Stimulated activated CD8-positive, alpha-beta memory T cell treated with anti-CD3 and anti-CD28 coated beads, Interleukin-7, amount 100 ng/mL, for 24 hours (primary cell): ENCODE measurements around the gene PCDHGA7.
"Not testable (repeated sequence)": the region's sequence is repeated elsewhere in the genome, so short reads cannot be mapped to it uniquely, and the experiment has no call there.

Experiments used
- DNase-seq: peaks from one replicate; pipeline ENCODE4 v3.0.0-alpha.2; 2020; ENCODE audit warnings: low read depth

The PCDHGA7 gene

GRCh38 chr5:141430332-141431113, 48.0 kb downstream of the PCDHGA7 start, which contains the start of gene PCDHGA12:
Gene PCDHGA12, plus strand, starts transcription at chr5:141430507. Its CDS starts 253 bp downstream, at chr5:141430760.
- no peak for DNase-seq

- no peak for DNase-seq
Observed at GRCh38 chr5:141431286-141431685, 48.7 kb downstream of the PCDHGA7 start.

GRCh38 chr5:141432308-141432707, 49.8 kb downstream of the PCDHGA7 start:
- not testable (repeated sequence) for DNase-seq

- not testable (repeated sequence) for DNase-seq
Observed at GRCh38 chr5:141432726-141433125, 50.2 kb downstream of the PCDHGA7 start.

- no peak for DNase-seq
Observed at GRCh38 chr5:141434006-141434405, 51.5 kb downstream of the PCDHGA7 start.
